Suppressor macrophage (primary cell): Measurements from ENCODE around the gene GYS2.

Experiments
- DNase-seq, 4 experiments: peaks; one replicate each; pipeline ENCODE4 v3.0.0-alpha.2; 2020 to 2022

Gene GYS2

DNA sequence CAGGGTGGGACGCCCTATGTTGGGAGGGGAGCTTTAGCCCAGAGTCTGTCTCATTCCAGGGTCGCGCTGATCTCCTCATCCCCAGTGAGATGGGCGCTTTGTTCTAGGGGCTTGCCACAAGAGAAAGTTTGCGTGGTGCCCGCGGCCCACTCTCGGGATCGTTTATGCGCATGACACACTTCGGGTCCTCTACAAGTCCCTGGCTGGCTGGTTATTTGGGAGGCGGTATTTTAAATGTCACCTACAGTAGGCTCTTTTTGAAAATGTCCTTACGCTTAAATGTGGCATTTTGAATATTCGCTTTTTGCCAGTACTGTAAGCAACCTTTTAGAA lies 102.5 kb downstream of the GYS2 start:
- peak; percentile 46 to 69 (median 60) for DNase-seq

DNA sequence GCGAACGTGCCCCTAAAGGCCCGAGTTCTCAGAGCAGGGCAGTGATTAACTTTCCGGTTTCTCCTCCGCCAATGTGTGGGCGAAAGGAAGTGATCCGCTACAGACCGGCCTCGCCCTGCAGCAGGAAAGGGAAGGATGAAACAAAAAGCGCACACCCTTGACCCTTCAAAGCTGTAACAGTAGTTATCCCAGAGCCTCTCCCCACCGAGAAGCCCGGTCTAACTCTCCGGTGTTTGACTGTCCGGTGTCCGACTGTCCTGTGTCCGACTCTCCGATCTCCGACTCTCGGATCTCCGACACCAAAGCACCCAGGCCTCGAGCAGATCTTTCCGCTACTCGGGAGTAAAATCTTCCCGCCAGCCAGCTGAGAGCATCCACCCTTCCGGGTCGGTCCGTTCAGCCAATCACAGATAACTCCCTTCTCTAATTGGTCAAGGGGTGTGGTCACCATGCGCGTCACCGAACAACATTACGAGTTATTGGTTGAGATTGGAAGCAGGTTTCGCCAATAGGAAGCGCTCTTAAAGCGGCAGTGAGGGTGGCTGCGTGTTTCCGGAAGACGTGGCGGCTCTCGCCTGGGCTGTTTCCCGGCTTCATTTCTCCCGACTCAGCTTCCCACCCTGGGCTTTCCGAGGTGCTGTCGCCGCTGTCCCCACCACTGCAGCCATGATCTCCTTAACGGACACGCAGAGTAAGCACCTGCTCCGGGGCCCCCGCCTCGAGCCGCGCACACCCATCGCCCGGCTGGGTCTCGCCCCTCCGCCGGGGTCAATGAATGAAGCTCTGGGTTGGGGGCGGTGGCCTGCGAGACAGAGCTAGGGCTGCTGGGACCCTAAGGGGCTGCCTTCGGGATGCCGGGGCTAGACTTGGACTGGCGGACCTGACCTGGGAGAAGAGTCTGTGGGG lies 103.1 kb downstream of the GYS2 start, which contains the start of the genes GOLT1B and RECQL:
Gene GOLT1B, plus strand, starts transcription at position 532 of the 906 bp plus-strand sequence. Its CDS starts 135 bp downstream, at position 667.
Gene RECQL, minus strand, starts transcription at position 378 of the 906 bp plus-strand sequence. CDS start 2,065 bp downstream, outside the sequence.
- DNase-seq, result peak; percentile 95 to 99 (median 97)

DNA sequence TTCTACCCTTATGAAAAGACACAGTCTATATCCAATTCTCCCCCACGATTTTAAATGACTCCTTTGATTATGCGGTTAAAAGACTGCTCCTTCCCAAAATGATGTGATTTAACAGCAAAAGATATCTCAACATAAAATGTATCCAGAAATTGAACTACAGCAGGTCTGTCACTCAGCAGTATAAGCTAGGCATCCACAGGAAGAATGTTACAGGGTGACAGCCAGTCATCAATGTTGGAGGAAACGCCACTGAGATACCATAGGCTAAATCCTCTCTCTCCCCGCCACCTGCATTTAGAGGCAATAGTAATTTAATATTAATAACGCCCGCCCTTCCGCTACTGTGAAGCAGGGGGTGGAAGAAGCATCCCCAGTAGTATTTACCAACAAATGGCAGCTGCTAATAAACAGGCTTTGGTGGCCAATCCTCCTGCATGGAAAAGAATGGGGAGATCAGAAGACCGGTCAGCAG lies 103.8 kb downstream of the GYS2 start:
- peak in 1 of 4 experiments; percentile 3 for DNase-seq

DNA sequence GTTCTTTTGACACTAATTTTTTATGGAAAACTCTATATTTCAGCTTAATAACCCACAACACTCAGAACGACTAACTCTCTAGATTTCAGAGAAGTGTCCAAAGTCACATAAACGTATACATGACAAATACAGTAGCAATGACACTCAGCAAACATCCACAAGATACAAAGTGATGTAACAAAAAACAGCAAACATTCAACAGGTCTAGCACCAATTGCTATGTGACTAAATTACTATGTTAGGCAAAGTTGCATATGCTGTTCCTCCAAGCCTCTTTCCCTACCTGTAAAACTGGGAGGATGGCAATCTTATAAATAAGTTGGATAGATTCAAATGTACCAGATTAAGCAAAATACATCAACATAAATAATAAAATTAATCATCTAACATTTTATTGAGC lies 104.9 kb downstream of the GYS2 start:
- peak in 1 of 4 experiments; percentile 1 for DNase-seq
